ENCODE results near the gene SLC7A9.

GRCh38 chr19:32861596-32861995 is 8.0 kb downstream of the SLC7A9 start:
- TF ChIP-seq, protein P1, sequence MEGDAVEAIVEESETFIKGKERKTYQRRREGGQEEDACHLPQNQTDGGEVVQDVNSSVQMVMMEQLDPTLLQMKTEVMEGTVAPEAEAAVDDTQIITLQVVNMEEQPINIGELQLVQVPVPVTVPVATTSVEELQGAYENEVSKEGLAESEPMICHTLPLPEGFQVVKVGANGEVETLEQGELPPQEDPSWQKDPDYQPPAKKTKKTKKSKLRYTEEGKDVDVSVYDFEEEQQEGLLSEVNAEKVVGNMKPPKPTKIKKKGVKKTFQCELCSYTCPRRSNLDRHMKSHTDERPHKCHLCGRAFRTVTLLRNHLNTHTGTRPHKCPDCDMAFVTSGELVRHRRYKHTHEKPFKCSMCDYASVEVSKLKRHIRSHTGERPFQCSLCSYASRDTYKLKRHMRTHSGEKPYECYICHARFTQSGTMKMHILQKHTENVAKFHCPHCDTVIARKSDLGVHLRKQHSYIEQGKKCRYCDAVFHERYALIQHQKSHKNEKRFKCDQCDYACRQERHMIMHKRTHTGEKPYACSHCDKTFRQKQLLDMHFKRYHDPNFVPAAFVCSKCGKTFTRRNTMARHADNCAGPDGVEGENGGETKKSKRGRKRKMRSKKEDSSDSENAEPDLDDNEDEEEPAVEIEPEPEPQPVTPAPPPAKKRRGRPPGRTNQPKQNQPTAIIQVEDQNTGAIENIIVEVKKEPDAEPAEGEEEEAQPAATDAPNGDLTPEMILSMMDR (conservative IDR thresholded peaks at IDR 0.05; ENCODE audit: low read length) = no peak
- no peak for TF ChIP-seq EZH2phosphoT487 (IDR thresholded peaks at IDR 0.05; ENCODE audit: borderline replicate concordance, low read depth, low read length)
